Measurements from ENCODE around the gene BCL3. TPM values are rescaled to one million over a fixed set of nuclear protein-coding genes. Genes with fewer than 3 reads are reported as not detected.
A peak's percentile ranks its signal among the peaks of the same experiment; 100 is the strongest.

The BCL3 gene
- total and polyA plus RNA-seq, 2 of the 13 experiments (the other 11 are each of a cell fraction or from before 2014, with no cell fraction given): 2.3 to 4.0 TPM

DNA sequence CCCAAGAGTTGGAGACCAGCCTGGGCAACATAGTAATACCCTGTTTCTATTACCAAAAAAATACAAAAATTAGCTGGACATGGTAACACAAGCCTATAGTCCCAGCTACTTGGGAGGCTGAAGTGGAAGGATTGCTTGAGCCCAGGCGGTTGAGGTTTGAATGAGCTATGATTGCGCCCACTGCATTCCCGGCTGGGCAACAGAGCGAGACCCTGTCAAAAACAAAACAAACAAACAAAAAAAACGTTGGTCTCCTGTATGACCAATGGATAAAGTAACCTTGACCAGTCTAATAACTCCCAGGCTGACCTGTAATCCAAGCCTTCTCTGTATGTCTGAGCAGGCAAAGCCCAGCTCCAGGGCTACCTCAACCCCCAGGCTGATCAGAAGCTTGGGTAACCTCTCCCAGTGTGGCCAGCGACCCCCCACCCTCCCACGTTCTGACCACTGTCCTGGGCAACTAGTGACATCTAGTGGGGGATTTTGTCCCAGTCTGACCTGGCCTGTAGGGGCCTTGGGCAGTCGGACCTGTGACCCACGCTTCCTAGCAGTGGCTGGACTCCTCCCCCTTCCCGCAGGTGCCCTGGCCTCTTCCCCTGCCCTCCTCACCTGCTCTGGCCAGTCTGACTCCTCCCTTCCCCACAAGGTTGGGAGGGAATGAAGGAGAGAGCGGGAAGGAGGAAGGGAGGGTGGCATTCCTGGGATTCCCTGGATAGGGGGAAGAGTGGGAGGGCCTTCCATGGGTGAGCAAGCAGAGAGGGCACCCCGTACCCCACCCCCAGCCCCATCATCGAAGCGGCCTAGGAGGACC, 59.3 kb downstream of the BCL3 start (continued):
- TF ChIP-seq, protein P1, sequence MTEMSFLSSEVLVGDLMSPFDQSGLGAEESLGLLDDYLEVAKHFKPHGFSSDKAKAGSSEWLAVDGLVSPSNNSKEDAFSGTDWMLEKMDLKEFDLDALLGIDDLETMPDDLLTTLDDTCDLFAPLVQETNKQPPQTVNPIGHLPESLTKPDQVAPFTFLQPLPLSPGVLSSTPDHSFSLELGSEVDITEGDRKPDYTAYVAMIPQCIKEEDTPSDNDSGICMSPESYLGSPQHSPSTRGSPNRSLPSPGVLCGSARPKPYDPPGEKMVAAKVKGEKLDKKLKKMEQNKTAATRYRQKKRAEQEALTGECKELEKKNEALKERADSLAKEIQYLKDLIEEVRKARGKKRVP (CRISPR knock-in tag; IDR thresholded peaks at IDR 0.05): no peak
- TF ChIP-seq RELA (CRISPR knock-in tag; IDR thresholded peaks at IDR 0.05): no peak
- TF ChIP-seq ADNP (CRISPR knock-in tag; IDR thresholded peaks at IDR 0.05): no peak
- no peak for TF ChIP-seq ZNF564 (CRISPR knock-in tag; IDR thresholded peaks at IDR 0.05)
- TF ChIP-seq GTF3A (CRISPR knock-in tag; conservative IDR thresholded peaks at IDR 0.05): no peak
- TF ChIP-seq, protein P2, sequence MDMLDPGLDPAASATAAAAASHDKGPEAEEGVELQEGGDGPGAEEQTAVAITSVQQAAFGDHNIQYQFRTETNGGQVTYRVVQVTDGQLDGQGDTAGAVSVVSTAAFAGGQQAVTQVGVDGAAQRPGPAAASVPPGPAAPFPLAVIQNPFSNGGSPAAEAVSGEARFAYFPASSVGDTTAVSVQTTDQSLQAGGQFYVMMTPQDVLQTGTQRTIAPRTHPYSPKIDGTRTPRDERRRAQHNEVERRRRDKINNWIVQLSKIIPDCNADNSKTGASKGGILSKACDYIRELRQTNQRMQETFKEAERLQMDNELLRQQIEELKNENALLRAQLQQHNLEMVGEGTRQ (IDR thresholded peaks at IDR 0.05; ENCODE audit: low read depth, low read length): no peak
- TF ChIP-seq, protein P2 (CRISPR knock-in tag; IDR thresholded peaks at IDR 0.05; ENCODE audit: borderline replicate concordance): no peak
- no peak for TF ChIP-seq LCORL (IDR thresholded peaks at IDR 0.05)
- peak; percentile 27; the same call in 1 of the 2 replicates for TF ChIP-seq LCORL (CRISPR knock-in tag; IDR thresholded peaks at IDR 0.05)
- TF ChIP-seq ZNF382 (CRISPR knock-in tag; IDR thresholded peaks at IDR 0.05; ENCODE audit: borderline replicate concordance): no peak
- TF ChIP-seq ZNF17 (CRISPR knock-in tag; IDR thresholded peaks at IDR 0.05): no peak
- no peak; the same call in 1 of the 2 replicates for TF ChIP-seq ZNF335 (CRISPR knock-in tag; IDR thresholded peaks at IDR 0.05)
- TF ChIP-seq ZNF570 (CRISPR knock-in tag; IDR thresholded peaks at IDR 0.05; ENCODE audit: borderline replicate concordance): no peak
- peak; percentile 74 for TF ChIP-seq ZBTB38 (CRISPR knock-in tag; IDR thresholded peaks at IDR 0.05)
- TF ChIP-seq ZNF644 (CRISPR knock-in tag; IDR thresholded peaks at IDR 0.05; ENCODE audit: low read depth): no peak
- no peak for TF ChIP-seq BRCA1 (CRISPR knock-in tag; IDR thresholded peaks at IDR 0.05)
- TF ChIP-seq ZNF841 (CRISPR knock-in tag; IDR thresholded peaks at IDR 0.05; ENCODE audit: borderline replicate concordance): no peak
- 0 out of 2 replicates have a peak, but pooled peaks have one; percentile 24 for TF ChIP-seq ZFY (CRISPR knock-in tag; IDR thresholded peaks at IDR 0.05)
- no peak for TF ChIP-seq ZNF790 (CRISPR knock-in tag; IDR thresholded peaks at IDR 0.05; ENCODE audit: borderline replicate concordance)
- TF ChIP-seq DMAP1 (CRISPR knock-in tag; IDR thresholded peaks at IDR 0.05): no peak
- TF ChIP-seq, protein P3, sequence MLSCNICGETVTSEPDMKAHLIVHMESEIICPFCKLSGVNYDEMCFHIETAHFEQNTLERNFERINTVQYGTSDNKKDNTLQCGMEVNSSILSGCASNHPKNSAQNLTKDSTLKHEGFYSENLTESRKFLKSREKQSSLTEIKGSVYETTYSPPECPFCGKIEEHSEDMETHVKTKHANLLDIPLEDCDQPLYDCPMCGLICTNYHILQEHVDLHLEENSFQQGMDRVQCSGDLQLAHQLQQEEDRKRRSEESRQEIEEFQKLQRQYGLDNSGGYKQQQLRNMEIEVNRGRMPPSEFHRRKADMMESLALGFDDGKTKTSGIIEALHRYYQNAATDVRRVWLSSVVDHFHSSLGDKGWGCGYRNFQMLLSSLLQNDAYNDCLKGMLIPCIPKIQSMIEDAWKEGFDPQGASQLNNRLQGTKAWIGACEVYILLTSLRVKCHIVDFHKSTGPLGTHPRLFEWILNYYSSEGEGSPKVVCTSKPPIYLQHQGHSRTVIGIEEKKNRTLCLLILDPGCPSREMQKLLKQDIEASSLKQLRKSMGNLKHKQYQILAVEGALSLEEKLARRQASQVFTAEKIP (CRISPR knock-in tag; IDR thresholded peaks at IDR 0.05; ENCODE audit: borderline replicate concordance): no peak
- peak; percentile 69 for TF ChIP-seq KDM3A (CRISPR knock-in tag; IDR thresholded peaks at IDR 0.05; ENCODE audit: low read depth)
- TF ChIP-seq JUN (CRISPR knock-in tag; IDR thresholded peaks at IDR 0.05): no peak
- no peak for TF ChIP-seq ZFP1 (CRISPR knock-in tag; IDR thresholded peaks at IDR 0.05)
- no peak for TF ChIP-seq KMT2B (CRISPR knock-in tag; IDR thresholded peaks at IDR 0.05)
- TF ChIP-seq MZF1 (CRISPR knock-in tag; IDR thresholded peaks at IDR 0.05; ENCODE audit: borderline replicate concordance): peak; percentile 89; the same call in 1 of the 2 replicates
- TF ChIP-seq, protein P4, sequence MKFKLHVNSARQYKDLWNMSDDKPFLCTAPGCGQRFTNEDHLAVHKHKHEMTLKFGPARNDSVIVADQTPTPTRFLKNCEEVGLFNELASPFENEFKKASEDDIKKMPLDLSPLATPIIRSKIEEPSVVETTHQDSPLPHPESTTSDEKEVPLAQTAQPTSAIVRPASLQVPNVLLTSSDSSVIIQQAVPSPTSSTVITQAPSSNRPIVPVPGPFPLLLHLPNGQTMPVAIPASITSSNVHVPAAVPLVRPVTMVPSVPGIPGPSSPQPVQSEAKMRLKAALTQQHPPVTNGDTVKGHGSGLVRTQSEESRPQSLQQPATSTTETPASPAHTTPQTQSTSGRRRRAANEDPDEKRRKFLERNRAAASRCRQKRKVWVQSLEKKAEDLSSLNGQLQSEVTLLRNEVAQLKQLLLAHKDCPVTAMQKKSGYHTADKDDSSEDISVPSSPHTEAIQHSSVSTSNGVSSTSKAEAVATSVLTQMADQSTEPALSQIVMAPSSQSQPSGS (CRISPR knock-in tag; IDR thresholded peaks at IDR 0.05): no peak
